Measurements from ENCODE around the gene FEM1C. TPM values are rescaled to one million over a fixed set of nuclear protein-coding genes. Genes with fewer than 3 reads are reported as not detected.

The FEM1C gene
- 5.6 and 16.4 TPM in 2 replicates for total RNA-seq (2011; cell fraction: chromatin; rRNA removed; ENCODE audit: low replicate concordance)
- 2.7 and 4.2 TPM in 2 replicates for total RNA-seq (2011; cell fraction: nucleolus; rRNA removed)
- total RNA-seq (2011; cell fraction: nucleoplasm; rRNA removed) = 8.1 and 12.4 TPM in 2 replicates
- 3.6 and 3.8 TPM in 2 replicates for total RNA-seq (2014; rRNA removed)
- total RNA-seq (2014; rRNA removed; fragmentation: Illumina TruSeq; extraction: Trizol) = 4.3 and 5.2 TPM in 2 replicates
- total RNA-seq (2015; rRNA removed; fragmentation: Illumina TruSeq; extraction: Trizol) = 5.0 TPM in 2 replicates
- 5.1 and 6.0 TPM in 2 replicates for total RNA-seq (2021)
- polyA plus RNA-seq (2011; rRNA removed) = 9.3 and 9.7 TPM in 2 replicates
- polyA plus RNA-seq (2011; cell fraction: cytosol; rRNA removed) = 1.9 and 5.3 TPM in 2 replicates
- 3.5 and 5.3 TPM in 2 replicates for polyA plus RNA-seq (2011; cell fraction: nucleus; rRNA removed)
- polyA plus RNA-seq (2012) = 2.8 and 3.1 TPM in 2 replicates
- polyA plus RNA-seq (2014; fragmentation: Illumina TruSeq; extraction: Trizol) = 4.7 and 5.1 TPM in 2 replicates
- polyA plus RNA-seq (2014; fragmentation: Nextera tagmentation; extraction: Ambion mirVana) = 1 to 10 TPM; 1.4 to 3.9 TPM
- 3.2 and 3.5 TPM in 2 replicates for polyA plus RNA-seq (2014; rRNA removed)
- polyA minus RNA-seq (2011; rRNA and poly(A)+ RNA removed) = 17.1 and 23.3 TPM in 2 replicates
- polyA minus RNA-seq (2011; cell fraction: cytosol; rRNA and poly(A)+ RNA removed) = 4.6 and 5.3 TPM in 2 replicates
- polyA minus RNA-seq (2011; cell fraction: nucleus; rRNA and poly(A)+ RNA removed) = 5.1 and 11.6 TPM in 2 replicates
- Bru-seq, nascent RNA = percentile 93 among the genes with signal in this experiment
- percentile 91 among the genes with signal in this experiment for BruChase-seq, experiment 1, labeled RNA remaining after a 2-hour chase
- percentile 92 among the genes with signal in this experiment for BruChase-seq, experiment 2, labeled RNA remaining after a 6-hour chase
- long read RNA-seq, experiment 1, full-length matches to known transcripts = 4 of 25 reads
- long read RNA-seq, experiment 1, partial matches to known transcripts = 1 of 25 reads
- long read RNA-seq, experiment 1, other reads (novel, unspliced or antisense) = 20 of 25 reads
- long read RNA-seq, experiment 2, partial matches to known transcripts = 0 of 2 reads
- long read RNA-seq, experiment 2, other reads (novel, unspliced or antisense) = 2 of 2 reads
- long read RNA-seq, experiment 3 = 0 reads

GRCh38 chr5:115544436-115545350 is at the start of gene FEM1C:
Gene FEM1C (minus strand): TSS chr5:115544775. CDS start chr5:115543493, 1,282 bp downstream.
- WGBS (ENCODE audit: insufficient coverage, low coverage, missing lambda C conversion rate) = under 1% methylated on average over 54 of the region's 82 CpGs
- FAIRE-seq (peak; percentile 74), DNase-seq (ENCODE audit: extremely low read depth in 1 of 4, low spot score in 3 of 4) (peak; percentile 95 to 96 (median 96)), ATAC-seq (peak; percentile 97)
- H3K4me3 ChIP-seq = peak within 1 kb of the TSS; percentile 84
- no TSS peak for BruUV-seq (replicated peaks)
- H3K9ac ChIP-seq (ENCODE audit: insufficient read depth in 1 of 2, low read depth in 2 of 2, low read length in 2 of 2) = peak within 1 kb of the TSS; percentile 78 to 97
- H3K27me3 ChIP-seq (ENCODE audit: control insufficient read depth in 2 of 2, insufficient read depth in 2 of 2, low read length in 2 of 2) = no peaks in the 10 kb centered on the region
- H3K9me3 ChIP-seq (replicated peaks; ENCODE audit: control insufficient read depth, insufficient read depth, low read depth, low read length) = peaks cover 10% of the 10 kb centered on the region
- no peaks in the 10 kb centered on the region for H3K9me1 ChIP-seq (ENCODE audit: control insufficient read depth, insufficient read depth, low read length)
- peaks cover 3 to 7% of the 10 kb centered on the region in 2 experiments; a peak in 2 of 5 replicates for H3K4me1 ChIP-seq (replicated peaks in 1 of 2; ENCODE audit: control insufficient read depth in 2 of 2, insufficient read depth in 2 of 2, low read length in 2 of 2)
- H4K20me1 ChIP-seq (replicated peaks; ENCODE audit: control insufficient read depth, insufficient read depth, low read length) = peaks cover 5% of the 10 kb centered on the region; the same call in 1 of the 2 replicates
- ChIA-PET CTCF (ENCODE audit: low intra/inter-chr PET ratio) (interaction anchor here (0.6 kb wide), 1 partner anchor 448 kb away, joined by 3 read pairs; no protein-coding TSS in a partner anchor), POLR2A (interaction anchor here (0.6 to 2.3 kb wide), 8 partner anchors 10 to 347 kb away, joined by 3 to 6 read pairs (median 3); no protein-coding TSS in a partner anchor)
- in situ Hi-C loops (cut with MboI) (no loop called here), intact Hi-C loops (cut with micrococcal nuclease) (loop anchor here (5.0 kb wide), 4 partner anchors 43 to 298 kb away; partner anchors contain the start of genes AP3S1, ATG12, PGGT1B and TMED7)
- peaks cover 28% of the 10 kb centered on the region; the same call in 2 of the 3 replicates for H3K36me3 ChIP-seq (ENCODE audit: control insufficient read depth, insufficient read depth, low read length)
- H2AFZ ChIP-seq (ENCODE audit: low read depth, low read length) = peak within 1 kb of the TSS; percentile 84
- peaks cover 46% of the 10 kb centered on the region for H3K79me2 ChIP-seq (ENCODE audit: control insufficient read depth, insufficient read depth, low read length)
- H3K27ac ChIP-seq (ENCODE audit: extremely low read depth, low read depth, low read length) = peak within 1 kb of the TSS; percentile 89
- peak within 1 kb of the TSS; percentile 83 for H3K4me2 ChIP-seq (ENCODE audit: insufficient read depth, low read length)
- TF ChIP-seq TGIF2 (CRISPR knock-in tag; IDR thresholded peaks at IDR 0.05) = no peak
- no peak for TF ChIP-seq STAT5B (CRISPR knock-in tag; IDR thresholded peaks at IDR 0.05)
- TF ChIP-seq RBM34 (IDR thresholded peaks at IDR 0.05; ENCODE audit: borderline replicate concordance, insufficient read depth, low read length) = 0 out of 2 replicates have a peak, but pooled peaks have one; percentile 31
- no peak for TF ChIP-seq PCBP2 (IDR thresholded peaks at IDR 0.05; ENCODE audit: low read depth, low read length, poor library complexity, severe bottlenecking)
- no peak for TF ChIP-seq THRB (CRISPR knock-in tag; conservative IDR thresholded peaks at IDR 0.05)
- TF ChIP-seq ELK3 (CRISPR knock-in tag; IDR thresholded peaks at IDR 0.05) = no peak
- 0 out of 2 replicates have a peak, but pooled peaks have one; percentile 69 for TF ChIP-seq CEBPZ (IDR thresholded peaks at IDR 0.05; ENCODE audit: borderline replicate concordance, low read depth, low read length)
- no peak; the same call in 1 of the 2 replicates for TF ChIP-seq ZBTB7A (IDR thresholded peaks at IDR 0.05; ENCODE audit: borderline replicate concordance, control insufficient read depth, low read depth, low read length)
